Measurements from ENCODE around the gene ACAA2.

GRCh38 chr18:49778826-49779465, 34.4 kb downstream of the ACAA2 start:
- TF ChIP-seq CTCF (IDR thresholded peaks at IDR 0.05) (no peak), ZFX (IDR thresholded peaks at IDR 0.05; ENCODE audit: borderline replicate concordance) (no peak)

Data from 22Rv1 (cell line).